GM19035 (cell line): ENCODE measurements around the gene CDX2.

Experiments used
- ATAC-seq: cut with Tn5 transposase; IDR thresholded peaks from one replicate; pipeline ENCODE4 v1.9.1; 2021; ENCODE audit not compliant: unreplicated experiment

CDX2 gene

DNA sequence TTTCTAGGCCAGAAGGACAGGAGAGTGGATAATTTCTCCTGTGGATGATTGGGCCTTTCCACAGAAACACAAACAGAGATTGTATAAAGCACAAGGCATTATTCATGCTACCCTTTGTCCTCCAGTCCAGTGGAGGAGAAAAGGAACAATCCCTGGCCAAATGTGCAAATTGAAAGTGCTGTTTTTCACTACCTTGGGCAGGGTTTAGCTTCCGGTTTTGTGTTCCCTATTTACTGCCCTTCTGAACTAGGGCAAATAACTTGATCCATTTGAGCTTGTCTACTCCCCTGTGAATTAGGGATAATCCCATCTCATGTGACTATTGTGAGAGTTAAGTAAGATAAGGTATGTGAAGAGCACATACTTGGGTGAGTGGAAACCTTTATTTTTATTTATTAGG is 36.0 kb downstream of the CDX2 start:
- no peak for ATAC-seq

DNA sequence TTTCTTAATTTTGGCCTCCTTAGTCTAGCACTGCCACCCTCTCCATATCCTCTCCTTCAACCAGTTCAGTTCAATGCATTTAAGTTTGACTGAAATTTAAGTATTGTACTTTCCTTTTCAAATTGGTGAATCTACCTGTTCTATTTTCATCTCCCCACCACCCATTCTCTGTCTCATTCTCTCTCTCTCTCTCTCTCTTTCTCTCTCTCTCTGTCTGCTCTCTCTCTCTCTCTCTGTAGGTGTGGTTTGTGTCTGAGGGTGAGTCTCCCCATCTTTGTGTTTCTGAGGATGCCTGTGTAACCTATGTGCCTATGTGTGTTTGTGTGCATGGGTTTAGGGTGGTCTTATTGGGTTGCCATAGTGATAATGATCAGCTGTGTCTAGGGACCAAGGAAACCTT is 39.2 kb downstream of the CDX2 start:
- ATAC-seq, result no peak

DNA sequence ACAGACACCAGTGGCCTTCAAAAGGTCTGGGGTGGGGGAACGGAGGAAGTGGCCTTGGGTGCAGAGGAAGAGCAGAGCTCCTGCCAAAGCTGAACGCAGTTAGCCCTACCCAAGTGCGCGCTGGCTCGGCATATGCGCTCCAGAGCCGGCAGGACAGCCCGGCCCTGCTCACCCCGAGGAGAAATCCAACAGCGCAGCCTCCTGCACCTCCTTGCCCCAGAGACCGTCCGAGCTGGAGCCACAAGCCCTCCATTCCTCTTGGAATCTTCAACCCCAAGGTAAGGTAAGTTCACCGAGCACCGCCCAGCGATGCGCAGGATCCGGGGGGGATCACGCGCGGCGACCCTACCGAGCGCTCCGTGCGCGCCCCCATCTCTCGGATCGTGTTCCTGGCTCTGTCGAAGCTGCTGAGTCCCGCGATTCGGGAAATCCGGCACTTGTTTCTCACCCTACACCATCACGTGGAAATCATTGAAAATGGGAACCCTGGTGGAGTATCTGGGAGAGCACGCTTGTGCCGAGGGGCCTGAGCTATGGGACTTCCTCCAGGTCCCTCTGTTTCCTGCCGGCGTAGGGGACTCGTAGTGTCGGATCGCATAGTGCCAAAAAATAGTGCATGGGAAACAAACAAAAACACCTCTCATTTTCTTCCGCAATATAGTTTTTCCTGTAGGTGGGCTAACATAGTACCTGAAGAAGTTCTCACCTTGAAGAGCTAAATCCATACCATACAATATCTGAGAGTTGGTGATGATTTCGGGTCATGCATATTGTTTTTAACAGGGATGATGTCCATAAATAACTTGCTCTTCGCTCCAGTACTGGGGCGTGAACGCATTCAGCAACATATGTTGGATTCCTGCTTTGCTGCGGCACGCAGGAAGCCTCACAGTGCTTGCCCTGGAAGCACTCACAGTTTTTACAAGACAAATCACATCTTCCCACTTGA is 40.0 kb downstream of the CDX2 start:
- no peak for ATAC-seq

DNA sequence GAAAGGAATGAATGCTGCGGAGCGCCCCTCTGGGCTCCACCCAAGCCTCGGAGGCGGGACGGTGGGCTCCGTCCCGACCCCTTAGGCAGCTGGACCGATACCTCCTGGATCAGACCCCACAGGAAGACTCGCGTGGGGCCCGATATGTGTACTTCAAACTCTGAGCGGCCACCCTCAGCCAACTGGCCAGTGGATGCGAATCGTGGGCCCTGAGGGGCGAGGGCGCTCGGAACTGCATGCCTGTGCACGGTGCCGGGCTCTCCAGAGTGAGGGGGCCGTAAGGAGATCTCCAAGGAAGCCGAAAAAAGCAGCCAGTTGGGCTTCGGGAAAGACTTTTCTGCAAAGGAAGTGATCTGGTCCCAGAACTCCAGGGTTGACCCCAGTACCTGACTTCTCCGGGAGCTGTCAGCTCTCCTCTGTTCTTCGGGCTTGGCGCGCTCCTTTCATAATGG is 40.7 kb downstream of the CDX2 start:
- no peak for ATAC-seq

DNA sequence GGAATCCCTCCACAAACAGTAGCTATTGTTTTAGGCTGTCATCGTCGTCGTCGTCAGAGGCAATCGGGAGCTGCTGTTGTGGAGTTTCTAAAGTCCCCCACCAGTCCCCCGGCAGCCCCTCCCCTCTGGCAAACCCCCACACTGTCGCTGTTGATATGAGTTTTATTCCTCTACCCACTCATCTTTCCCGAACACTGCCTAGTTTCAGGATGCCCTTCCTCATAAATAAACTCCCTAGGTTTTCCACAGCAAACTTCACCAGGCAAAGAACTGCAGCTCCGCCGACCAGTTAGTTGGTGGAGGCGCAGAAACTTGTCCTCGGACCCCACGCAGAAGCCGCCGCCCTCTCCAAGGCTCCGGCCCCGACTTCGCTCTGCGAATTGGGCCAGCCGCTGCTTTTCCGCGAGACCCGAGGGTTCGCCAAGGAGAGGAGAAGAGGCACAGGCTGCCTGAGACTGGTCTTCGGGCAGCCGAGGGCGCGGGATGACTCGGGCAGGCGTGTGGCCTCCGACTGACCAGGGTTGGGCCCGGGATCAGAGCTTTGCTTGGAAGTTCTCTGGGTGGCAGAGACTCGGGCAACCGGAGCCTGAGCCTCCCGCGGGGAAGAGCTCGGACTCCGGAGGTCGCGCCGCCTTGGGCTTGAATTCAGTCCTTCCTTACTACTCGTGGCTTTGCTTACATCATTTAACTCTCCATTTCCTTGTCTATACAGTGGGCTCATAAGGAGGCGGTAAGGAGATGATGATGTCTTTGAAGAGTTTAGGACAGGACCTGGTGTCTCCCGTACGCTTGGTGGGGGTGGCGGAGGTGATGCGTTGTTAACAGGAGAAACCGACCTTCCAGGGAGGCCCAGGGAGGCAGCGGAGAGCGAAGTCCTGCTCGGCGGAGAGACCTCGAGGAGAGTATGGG is 41.4 kb downstream of the CDX2 start:
- no peak for ATAC-seq

DNA sequence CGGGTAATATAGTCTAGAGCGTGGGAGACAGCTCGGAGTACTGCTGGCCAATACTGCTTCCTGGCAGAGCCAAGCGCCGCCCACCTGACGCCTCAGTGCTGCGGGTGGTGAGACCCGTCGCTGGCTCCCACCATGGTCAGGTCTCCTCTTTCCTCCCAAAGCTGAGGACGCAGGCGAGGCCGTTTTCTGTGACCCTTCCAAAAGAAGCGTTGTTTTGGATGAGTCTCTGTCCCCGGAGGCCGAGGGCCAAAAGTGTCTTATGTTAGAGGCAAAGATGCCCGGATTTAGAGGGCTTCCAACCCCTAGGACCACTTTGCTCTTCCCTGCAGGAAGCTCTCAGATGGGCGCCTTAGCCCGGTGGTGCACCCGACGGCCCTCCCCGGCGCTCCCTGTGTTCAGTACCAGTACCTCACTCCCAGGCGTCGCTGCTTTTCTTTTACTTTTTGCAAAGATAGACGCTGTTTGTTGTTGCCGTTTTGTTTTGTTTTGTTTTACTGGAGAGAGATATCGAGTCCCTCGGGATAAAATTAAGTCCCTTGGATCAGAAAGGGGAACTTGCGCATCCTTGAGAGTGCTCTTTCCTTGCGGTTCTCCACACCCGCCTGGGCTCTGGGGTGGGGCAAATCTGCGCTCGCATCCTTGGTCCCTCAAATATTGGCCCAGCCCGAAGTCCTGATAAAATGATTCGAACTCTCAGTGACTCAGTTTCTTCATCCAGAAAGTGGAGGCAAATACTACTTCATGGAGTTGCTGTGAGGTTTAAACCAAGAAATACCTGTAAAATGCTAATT is 42.3 kb downstream of the CDX2 start:
- no peak for ATAC-seq

DNA sequence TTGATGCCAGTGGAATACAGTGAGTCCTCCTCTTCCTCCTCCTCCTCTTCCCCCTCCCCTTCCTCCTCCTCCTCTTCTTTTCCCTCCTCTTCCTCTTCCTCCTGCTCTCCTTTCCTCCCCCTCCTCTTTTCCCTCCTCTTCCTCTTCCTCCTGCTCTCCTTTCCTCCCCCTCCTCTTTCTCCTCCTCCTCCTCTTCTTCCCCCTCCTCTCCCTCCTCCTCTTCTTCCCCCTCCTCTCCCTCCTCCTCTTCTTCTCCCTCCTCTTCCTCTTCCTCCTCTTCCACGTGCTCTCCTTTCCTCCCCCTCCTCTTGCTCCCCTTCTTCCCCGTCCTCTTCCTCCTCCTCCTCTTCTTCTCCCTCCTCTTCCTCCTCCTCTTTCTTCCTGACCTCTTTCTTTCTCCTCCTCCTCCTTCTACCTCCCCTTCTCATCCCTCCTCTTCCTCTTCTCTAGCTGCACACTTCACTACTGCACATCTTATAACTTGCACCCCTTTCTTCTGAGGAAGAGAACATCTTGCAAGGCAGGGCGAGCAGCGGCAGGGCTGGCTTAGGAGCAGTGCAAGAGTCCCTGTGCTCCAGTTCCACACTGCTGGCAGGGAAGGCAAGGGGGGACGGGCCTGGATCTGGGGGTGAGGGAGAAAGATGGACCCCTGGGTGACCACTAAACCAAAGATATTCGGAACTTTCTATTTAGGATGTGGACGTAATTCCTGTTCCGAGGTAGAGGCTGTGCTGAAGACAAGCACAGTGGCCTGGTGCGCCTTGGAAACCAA is 43.7 kb downstream of the CDX2 start:
- no peak for ATAC-seq

DNA sequence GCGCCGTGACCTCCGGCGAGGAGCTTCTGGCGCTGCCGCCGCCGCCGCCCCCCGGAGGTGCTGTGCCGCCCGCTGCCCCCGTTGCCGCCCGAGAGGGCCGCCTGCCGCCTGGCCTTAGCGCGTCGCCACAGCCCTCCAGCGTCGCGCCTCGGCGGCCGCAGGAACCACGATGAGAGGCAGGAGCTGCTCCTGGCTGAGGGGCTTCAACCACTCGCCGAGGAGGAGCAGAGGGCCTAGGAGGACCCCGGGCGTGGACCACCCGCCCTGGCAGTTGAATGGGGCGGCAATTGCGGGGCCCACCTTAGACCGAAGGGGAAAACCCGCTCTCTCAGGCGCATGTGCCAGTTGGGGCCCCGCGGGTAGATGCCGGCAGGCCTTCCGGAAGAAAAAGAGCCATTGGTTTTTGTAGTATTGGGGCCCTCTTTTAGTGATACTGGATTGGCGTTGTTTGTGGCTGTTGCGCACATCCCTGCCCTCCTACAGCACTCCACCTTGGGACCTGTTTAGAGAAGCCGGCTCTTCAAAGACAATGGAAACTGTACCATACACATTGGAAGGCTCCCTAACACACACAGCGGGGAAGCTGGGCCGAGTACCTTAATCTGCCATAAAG is 44.5 kb downstream of the CDX2 start:
- no peak for ATAC-seq

DNA sequence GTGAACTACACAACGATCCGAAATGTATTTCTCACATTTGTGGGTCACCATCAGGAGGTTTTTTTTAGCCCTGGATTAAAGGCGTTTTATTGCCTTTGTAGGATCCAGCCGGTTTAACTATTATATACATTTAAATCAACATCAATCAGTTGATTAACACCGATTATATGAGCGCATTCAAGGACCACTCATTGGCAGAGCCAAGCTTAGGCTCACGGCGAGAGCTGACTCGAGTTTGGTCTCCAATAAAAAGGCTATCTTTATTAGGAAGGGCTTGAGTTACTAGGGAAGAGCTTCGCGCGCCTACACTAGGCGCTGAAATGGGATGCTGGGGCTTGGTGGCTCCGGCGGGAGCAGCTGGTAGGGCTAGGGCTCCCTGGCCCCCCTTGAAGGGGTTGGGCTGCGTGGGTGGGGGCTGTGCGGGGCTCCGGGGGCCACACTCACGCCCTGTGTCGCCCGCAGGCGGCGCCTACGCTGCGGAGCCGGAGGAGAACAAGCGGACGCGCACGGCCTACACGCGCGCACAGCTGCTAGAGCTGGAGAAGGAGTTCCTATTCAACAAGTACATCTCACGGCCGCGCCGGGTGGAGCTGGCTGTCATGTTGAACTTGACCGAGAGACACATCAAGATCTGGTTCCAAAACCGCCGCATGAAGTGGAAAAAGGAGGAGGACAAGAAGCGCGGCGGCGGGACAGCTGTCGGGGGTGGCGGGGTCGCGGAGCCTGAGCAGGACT is 45.2 kb downstream of the CDX2 start:
- no peak for ATAC-seq

DNA sequence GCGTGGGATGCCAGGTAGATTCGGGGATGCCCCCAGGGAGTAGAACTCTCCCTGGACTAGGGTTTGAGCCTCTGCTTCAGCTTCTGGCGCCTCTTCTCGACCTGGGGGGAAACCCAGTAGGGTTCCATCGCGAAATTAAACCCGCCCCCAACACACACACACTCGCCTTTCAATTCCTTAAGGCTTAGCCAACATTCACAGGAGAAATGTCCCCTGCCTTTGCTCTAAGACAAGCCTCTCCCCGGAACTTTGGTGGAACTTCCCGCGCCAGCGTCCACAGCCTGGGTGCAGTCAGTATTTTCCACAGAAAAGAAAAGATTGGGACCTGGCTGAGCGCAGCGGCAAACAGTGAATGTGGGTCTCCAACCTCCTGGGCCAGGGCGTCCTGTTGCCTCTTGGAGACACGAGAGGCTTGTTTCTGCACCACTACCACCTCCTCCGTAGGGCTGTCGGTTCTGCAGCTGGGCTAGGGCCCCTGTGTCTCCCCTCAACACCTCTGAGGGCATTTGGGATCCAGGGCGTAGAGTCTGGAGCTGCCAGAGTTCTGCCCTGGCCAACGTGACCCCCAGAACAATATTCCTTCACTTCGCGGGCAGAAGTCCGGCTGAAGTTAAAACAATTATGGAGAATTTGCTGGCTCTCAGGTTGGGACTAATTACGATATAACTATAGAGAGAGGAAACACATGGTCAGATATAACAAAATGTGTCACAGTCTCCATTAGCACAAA is 46.1 kb downstream of the CDX2 start:
- no peak for ATAC-seq

DNA sequence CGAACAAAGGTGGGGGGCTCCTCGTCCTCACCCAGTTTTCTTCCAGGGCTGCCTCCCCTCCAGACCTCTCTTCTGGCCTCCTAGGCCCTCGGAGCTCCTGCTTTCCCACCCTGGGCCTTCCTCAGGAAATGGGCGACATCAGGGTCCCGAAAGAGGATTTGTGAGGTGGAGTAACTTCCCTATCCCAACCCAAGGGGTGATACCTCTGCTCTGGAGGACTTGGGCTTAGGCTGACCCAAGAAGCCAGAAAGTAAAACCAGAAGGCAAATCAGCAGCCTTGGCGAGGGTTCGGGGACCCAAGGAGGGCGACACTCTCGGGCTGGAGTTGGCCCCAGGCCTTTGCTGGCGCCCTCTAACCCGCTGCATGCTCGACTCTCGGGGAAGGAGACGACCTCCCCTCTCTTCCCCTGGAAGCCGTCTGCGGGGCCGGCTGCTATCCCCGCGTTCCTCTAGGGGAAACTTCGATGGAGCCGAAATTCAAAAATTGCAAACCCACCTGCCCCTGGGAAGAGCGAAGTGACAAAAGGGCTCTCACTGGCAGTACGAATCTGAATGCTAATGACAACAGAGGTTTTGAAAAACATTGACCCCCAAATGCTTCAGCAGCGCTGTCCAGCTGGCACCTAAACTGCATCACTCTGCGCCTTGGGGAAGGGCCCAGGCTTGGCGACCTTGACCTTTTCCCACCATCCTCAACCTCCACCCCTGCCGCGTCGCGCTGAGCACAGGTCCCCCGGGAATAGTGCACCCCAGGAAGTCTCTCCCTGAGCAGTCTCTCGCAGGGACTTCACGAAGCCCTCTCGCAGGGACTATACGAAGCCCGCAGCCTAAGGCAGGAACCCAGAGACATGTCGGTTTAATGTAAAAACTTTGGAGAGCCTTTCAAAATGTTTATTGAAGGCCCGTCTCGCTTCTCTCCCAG is 46.9 kb downstream of the CDX2 start:
- ATAC-seq, result no peak

DNA sequence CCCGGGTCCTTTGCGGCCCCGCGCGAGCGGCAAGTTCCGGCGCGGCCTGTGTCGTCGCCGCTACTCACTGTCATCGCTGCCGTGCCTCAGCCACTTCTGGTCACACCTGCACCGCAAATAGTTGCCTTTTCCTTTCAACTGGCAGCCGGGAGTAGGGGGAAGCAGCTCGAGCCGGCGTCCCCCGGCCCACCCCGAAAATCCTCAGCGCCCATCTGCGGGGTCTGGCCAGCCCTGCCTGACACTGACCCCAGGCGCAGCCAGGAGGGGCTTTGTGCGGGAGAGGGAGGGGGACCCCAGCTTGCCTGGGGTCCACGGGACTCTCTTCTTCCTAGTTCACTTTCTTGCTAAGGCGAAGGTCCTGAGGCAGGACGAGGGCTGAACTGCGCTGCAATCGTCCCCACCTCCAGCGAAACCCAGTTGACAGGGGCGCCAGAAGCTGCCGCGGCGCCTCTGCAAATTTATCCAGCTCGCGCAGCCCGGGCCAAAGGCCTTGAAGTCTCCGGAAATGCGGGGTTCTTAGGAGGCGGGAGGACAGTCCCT is 47.6 kb downstream of the CDX2 start:
- ATAC-seq, result no peak

DNA sequence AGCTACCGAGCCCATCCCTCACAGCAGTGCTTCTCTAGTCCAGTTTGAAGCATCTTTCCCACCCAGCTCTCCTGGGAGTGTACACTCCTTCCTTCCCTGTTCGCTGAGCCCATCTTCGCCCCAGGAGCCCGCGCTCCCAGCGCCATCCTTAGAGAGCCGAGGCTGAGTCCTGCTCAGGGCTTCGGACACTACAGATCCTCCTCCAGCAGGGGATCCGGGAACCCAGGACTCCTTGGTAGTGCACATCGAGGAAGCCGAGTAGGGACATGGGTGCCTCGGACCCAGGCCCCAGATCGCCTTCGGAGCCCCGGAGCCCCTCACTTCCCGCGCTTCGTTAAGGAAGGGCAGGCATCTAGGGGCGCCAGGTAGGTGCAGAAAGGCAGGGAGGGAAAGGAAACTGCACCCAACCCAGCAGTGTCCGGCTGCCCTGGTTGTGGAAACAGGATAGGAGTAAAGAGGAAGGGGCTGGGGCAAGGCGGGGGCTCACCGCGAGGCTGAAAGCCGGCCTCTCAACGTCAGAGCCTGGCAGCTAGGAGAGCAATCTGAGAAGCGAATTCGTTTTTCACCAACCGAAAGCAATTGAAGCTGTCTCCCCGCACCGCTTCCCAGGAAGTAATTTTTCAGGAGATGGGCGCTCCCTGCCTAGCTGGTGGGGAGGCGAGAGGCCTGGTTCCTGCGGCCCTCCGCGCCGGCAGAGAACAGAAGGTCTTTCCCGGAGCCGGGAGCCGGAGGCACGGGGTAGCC is 48.3 kb downstream of the CDX2 start:
- ATAC-seq, result no peak

DNA sequence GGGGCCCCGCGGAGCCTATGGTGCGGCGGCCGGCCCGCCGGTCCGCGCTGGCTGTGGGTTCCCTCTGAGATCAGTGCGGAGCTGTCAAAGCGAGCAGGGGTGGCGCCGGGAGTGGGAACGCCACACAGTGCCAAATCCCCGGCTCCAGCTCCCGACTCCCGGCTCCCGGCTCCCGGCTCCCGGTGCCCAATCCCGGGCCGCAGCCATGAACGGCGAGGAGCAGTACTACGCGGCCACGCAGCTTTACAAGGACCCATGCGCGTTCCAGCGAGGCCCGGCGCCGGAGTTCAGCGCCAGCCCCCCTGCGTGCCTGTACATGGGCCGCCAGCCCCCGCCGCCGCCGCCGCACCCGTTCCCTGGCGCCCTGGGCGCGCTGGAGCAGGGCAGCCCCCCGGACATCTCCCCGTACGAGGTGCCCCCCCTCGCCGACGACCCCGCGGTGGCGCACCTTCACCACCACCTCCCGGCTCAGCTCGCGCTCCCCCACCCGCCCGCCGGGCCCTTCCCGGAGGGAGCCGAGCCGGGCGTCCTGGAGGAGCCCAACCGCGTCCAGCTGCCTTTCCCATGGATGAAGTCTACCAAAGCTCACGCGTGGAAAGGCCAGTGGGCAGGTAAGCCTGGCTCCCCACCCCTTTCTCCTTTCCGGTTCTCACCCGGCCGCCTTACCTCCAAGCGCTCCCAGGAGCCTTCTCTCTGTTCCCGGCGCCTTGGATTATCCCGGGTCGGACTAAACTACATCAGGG is 49.0 kb downstream of the CDX2 start, which contains the start of gene PDX1:
PDX1 (plus strand) TSS at position 67 of the 743 bp plus-strand sequence; CDS start at position 206, 139 bp downstream.
- ATAC-seq, result no peak

DNA sequence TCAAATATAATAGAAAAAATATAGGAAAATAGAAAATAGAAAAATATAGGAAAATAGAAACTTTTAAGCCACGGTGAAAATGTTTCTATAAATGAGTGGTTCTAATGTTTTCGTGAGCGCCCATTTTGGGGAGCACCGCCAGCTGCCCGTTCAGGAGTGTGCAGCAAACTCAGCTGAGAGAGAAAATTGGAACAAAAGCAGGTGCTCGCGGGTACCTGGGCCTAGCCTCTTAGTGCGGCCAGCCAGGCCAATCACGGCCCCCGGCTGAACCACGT is 49.5 kb downstream of the CDX2 start:
- no peak for ATAC-seq
